ENCODE results near the gene ZBTB16. TPM values are rescaled to one million over a fixed set of nuclear protein-coding genes. Genes with fewer than 3 reads are reported as not detected.

ZBTB16 gene
- total and polyA plus RNA-seq, 8 donors: 3.4 to 55.6 (median 9.5) TPM

DNA sequence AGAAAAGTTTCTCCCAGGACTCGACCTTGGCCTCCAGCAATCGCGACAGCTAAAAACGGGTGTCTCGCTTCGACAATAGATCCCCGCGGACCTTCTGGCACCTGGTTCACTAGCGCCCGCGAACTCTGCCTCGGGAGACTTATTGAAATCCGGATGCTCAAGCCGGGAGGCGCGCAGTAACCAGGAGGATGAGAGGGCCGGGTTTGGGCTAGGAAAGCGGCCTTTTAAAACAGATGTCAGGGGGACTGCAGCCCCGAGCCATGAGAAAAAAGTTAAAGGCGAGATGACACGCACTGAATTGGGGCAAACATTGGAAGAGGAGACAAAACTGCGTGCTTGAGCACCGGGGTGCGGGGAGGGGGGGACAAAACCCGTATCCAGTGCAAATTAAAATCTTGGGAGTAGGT, 637 bp upstream of the ZBTB16 start:
- Histone ChIP-seq H3K27me3 (peaks cover 0 to 31% of the 10 kb centered on the region in 2 donors), H3K4me1 (peaks cover 8 to 51% of the 10 kb centered on the region in 2 donors), H3K9me3 (no peaks in the 10 kb centered on the region), H3K4me3 (peak overlapping the region; percentile 94 to 95), H3K27ac (peak overlapping the region; percentile 69 to 83), H3K36me3 (peaks cover 0 to 8% of the 10 kb centered on the region in 2 donors)
- ATAC-seq (no peak), DNase-seq (no peak)
- intact Hi-C loops (cut with DNase I): no loop called here
- TF ChIP-seq, protein P1, sequence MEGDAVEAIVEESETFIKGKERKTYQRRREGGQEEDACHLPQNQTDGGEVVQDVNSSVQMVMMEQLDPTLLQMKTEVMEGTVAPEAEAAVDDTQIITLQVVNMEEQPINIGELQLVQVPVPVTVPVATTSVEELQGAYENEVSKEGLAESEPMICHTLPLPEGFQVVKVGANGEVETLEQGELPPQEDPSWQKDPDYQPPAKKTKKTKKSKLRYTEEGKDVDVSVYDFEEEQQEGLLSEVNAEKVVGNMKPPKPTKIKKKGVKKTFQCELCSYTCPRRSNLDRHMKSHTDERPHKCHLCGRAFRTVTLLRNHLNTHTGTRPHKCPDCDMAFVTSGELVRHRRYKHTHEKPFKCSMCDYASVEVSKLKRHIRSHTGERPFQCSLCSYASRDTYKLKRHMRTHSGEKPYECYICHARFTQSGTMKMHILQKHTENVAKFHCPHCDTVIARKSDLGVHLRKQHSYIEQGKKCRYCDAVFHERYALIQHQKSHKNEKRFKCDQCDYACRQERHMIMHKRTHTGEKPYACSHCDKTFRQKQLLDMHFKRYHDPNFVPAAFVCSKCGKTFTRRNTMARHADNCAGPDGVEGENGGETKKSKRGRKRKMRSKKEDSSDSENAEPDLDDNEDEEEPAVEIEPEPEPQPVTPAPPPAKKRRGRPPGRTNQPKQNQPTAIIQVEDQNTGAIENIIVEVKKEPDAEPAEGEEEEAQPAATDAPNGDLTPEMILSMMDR (IDR thresholded peaks at IDR 0.05): no peak

DNA sequence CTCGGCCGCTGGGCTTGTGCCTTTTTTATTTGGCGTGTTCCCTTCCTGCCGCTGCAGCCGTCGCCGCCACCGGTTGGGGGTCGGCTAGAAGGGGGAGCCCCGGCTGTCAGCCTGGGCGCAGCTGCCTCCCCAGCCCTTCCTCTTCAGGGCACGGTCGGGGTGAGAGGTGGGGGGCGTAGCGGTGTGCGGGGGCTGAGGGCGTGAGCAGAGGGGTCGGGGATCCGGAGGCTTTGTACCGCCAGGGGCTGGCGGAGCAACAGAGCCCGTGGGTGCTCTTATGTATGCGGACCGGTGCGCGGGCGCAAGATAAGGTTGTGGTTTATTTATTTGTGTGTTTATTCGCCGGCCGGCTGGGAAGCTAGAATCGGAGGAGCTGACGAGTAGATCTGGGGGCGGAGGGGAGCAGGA, 477 bp downstream of the ZBTB16 start:
- Histone ChIP-seq H3K27ac (peak overlapping the region; percentile 83 to 86), H3K36me3 (peaks cover 0 to 19% of the 10 kb centered on the region in 2 donors), H3K27me3 (peaks cover 0 to 31% of the 10 kb centered on the region in 2 donors), H3K9me3 (no peaks in the 10 kb centered on the region), H3K4me3 (peak overlapping the region; percentile 94 to 95), H3K4me1 (peaks cover 17 to 62% of the 10 kb centered on the region in 2 donors)
- TF ChIP-seq, protein P1 (IDR thresholded peaks at IDR 0.05): no peak
- ATAC-seq (peak; percentile 3), DNase-seq (peak in 2 of 4 donors; percentile 40 to 82)
- intact Hi-C loops (cut with DNase I): loop anchor here in 1 of 2 donors (10.0 kb wide), 1 partner anchor 105 kb away; no protein-coding TSS in a partner anchor

DNA sequence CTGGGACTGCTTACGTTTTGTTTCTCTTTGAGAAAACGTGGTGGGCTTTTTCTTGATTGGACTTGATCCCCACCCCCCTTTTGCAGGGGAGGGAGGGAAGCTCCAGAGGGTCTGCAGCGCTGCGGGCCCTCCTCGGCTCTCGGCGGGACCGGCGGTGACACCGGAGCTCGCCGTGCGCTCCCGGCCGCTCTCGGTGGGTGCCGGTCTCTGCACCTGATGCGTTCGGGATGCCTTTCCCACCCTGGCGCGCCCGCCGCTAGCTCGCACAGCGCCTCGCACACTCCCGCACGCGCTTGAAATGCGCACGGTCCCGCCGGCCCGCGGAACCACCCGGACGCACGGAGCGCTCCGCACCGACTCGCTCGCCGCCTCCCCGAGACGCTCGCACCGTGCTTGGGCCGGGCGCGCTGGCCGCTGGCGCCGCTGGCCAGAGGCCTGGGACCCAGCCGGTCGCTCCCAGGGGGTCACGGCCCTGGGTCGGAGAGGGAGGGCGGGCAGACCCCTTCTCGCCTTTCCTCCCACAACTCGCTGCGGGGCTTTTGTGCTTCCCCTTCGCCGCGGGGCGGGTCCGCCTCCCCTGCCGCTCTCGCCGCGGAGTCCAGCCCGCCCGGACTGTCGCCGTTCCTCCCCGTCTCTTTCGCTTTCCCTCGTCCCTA, 1.0 kb downstream of the ZBTB16 start:
- Histone ChIP-seq H3K9me3 (no peaks in the 10 kb centered on the region), H3K27ac (peak overlapping the region; percentile 83 to 86), H3K27me3 (peaks cover 0 to 31% of the 10 kb centered on the region in 2 donors), H3K4me1 (peaks cover 17 to 68% of the 10 kb centered on the region in 2 donors), H3K36me3 (peaks cover 0 to 25% of the 10 kb centered on the region in 2 donors), H3K4me3 (peak overlapping the region; percentile 94 to 95)
- intact Hi-C loops (cut with DNase I): loop anchor here in 1 of 2 donors (10.0 kb wide), 1 partner anchor 104 kb away; no protein-coding TSS in a partner anchor
- peak; percentile 10 for ATAC-seq
- TF ChIP-seq, protein P1 (IDR thresholded peaks at IDR 0.05): no peak
- peak in 2 of 4 donors; percentile 42 to 94 for DNase-seq

DNA sequence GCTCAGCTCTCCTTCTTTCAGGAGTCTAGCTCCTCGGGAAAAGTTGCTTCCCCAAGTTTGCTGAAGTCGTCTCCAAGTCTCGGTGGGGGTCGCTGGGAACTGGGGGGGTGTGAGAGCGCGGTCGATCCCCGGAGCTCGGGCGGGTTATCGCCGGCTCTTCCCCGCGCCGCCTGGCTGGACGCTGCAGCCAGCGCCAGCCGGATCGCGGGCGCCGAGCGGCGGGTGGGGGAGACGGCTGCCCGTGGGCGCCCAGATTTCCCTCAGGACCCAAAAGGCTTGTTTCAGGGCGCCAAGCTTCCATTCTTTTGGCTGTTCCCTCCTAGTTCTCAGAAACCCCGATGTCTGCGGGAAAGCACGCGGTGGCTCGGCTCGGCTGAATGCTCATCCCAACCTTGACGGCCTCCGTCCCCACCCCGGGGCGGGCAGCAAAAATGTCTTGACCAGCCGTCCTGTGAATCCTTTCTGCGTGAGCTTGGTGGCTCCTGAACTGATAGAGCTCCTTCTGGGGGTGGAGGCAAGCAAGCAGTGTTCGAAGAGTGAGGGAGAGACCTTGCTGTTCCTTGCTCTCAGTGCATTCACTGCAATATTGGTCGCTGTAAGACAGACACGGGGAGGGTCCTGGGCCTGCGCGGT, 1.7 kb downstream of the ZBTB16 start:
- intact Hi-C loops (cut with DNase I): loop anchor here in 1 of 2 donors (10.0 kb wide), 1 partner anchor 104 kb away; no protein-coding TSS in a partner anchor
- ATAC-seq: peak; percentile 12

More for the DNA sequence above, 1.7 kb downstream of the ZBTB16 start:
- H3K36me3 ChIP-seq: peaks cover 0 to 31% of the 10 kb centered on the region in 2 donors
- peak overlapping the region; percentile 94 to 95 for H3K4me3 ChIP-seq
- no peak for DNase-seq
- peaks cover 17 to 74% of the 10 kb centered on the region in 2 donors for H3K4me1 ChIP-seq
- TF ChIP-seq, protein P1 (IDR thresholded peaks at IDR 0.05): no peak
- H3K27ac ChIP-seq: peak overlapping the region; percentile 83 to 86
- no peaks in the 10 kb centered on the region for H3K9me3 ChIP-seq
- peaks cover 0 to 31% of the 10 kb centered on the region in 2 donors for H3K27me3 ChIP-seq

Data from left lung (tissue), 10 donors.